ENCODE results near the gene PAPOLB. TPM values are rescaled to one million over a fixed set of nuclear protein-coding genes. Genes with fewer than 3 reads are reported as not detected.

The PAPOLB gene
- total RNA-seq, 4 donors from 2014 or later: 0.38 TPM; not detected in 3

GRCh38 chr7:4888161-4888560 is 26.3 kb upstream of the PAPOLB start:
- WGBS, 2 donors: 36 to 74% methylated on average over 2 of the region's 3 CpGs
- intact Hi-C loops (cut with DNase I): no loop called here
- Histone ChIP-seq H3K9me3 (no peaks in the 10 kb centered on the region), H3K4me3 (no peak overlapping the region), H3K27ac (no peak overlapping the region), H3K4me1 (peaks cover 0 to 11% (median 6%) of the 10 kb centered on the region in 3 donors), H3K36me3 (no peaks in the 10 kb centered on the region), H3K27me3 (peaks cover 0 to 18% (median 0%) of the 10 kb centered on the region in 4 donors)
- TF ChIP-seq CTCF (IDR thresholded peaks at IDR 0.05) (no peak), POLR2A (IDR thresholded peaks at IDR 0.05) (no peak)
- DNase-seq: no peak

GRCh38 chr7:4886671-4887070 is 24.8 kb upstream of the PAPOLB start:
- 20 to 36% methylated on average over 1 of the region's 1 CpG for WGBS, 2 donors
- no peaks in the 10 kb centered on the region for H3K36me3 ChIP-seq
- peaks cover 0 to 25% (median 12%) of the 10 kb centered on the region in 3 donors for H3K4me1 ChIP-seq
- peaks cover 0 to 33% (median 0%) of the 10 kb centered on the region in 4 donors for H3K27me3 ChIP-seq
- DNase-seq: no peak
- H3K4me3 ChIP-seq: no peak overlapping the region
- no peaks in the 10 kb centered on the region for H3K9me3 ChIP-seq
- TF ChIP-seq POLR2A (IDR thresholded peaks at IDR 0.05) (no peak), CTCF (IDR thresholded peaks at IDR 0.05) (no peak)
- intact Hi-C loops (cut with DNase I): no loop called here
- H3K27ac ChIP-seq: no peak overlapping the region

- intact Hi-C loops (cut with DNase I): no loop called here
- no peak for DNase-seq
- no peak overlapping the region for H3K4me3 ChIP-seq
- peaks cover 0 to 29% (median 12%) of the 10 kb centered on the region in 3 donors for H3K4me1 ChIP-seq
- H3K36me3 ChIP-seq: no peaks in the 10 kb centered on the region
- peaks cover 0 to 42% (median 0%) of the 10 kb centered on the region in 4 donors for H3K27me3 ChIP-seq
- TF ChIP-seq CTCF (IDR thresholded peaks at IDR 0.05) (no peak), POLR2A (IDR thresholded peaks at IDR 0.05) (no peak)
- 84 to 91% methylated on average over 7 of the region's 7 CpGs for WGBS, 2 donors
- H3K27ac ChIP-seq: no peak overlapping the region
- H3K9me3 ChIP-seq: no peaks in the 10 kb centered on the region
Observed at GRCh38 chr7:4885317-4885807, 23.5 kb upstream of the PAPOLB start.

- TF ChIP-seq CTCF (IDR thresholded peaks at IDR 0.05) (no peak), POLR2A (IDR thresholded peaks at IDR 0.05) (no peak)
- Histone ChIP-seq H3K27me3 (peaks cover 0 to 43% (median 0%) of the 10 kb centered on the region in 4 donors), H3K36me3 (no peaks in the 10 kb centered on the region), H3K27ac (no peak overlapping the region), H3K9me3 (no peaks in the 10 kb centered on the region), H3K4me1 (peaks cover 0 to 30% (median 12%) of the 10 kb centered on the region in 3 donors), H3K4me3 (no peak overlapping the region)
- WGBS, 2 donors: 75 to 87% methylated on average over 10 of the region's 10 CpGs
- intact Hi-C loops (cut with DNase I): no loop called here
- no peak for DNase-seq
Observed at GRCh38 chr7:4884164-4884563, 22.3 kb upstream of the PAPOLB start.

- WGBS, 2 donors: 100% methylated on average over 2 of the region's 72 CpGs; no CpG with 5 or more reads in 1 of the 2 donors
- TF ChIP-seq POLR2A (IDR thresholded peaks at IDR 0.05) (no peak), CTCF (IDR thresholded peaks at IDR 0.05) (peak; percentile 39 to 66 (median 58))
- Histone ChIP-seq H3K4me3 (peak within 1 kb of the TSS; percentile 35 to 70 (median 52)), H3K27me3 (peaks cover 0 to 43% (median 0%) of the 10 kb centered on the region in 4 donors), H3K4me1 (peaks cover 0 to 30% (median 12%) of the 10 kb centered on the region in 3 donors), H3K36me3 (no peaks in the 10 kb centered on the region), H3K9me3 (no peaks in the 10 kb centered on the region), H3K27ac (peak within 1 kb of the TSS; percentile 54 to 85 (median 76))
- intact Hi-C loops (cut with DNase I): no loop called here
- DNase-seq: peak; percentile 25
Observed at GRCh38 chr7:4883372-4884144, 21.7 kb upstream of the PAPOLB start, which contains the start of gene RADIL. Gene RADIL (minus strand): TSS chr7:4883716. CDS start chr7:4878139, 5,577 bp downstream.

All from esophagus squamous epithelium (tissue), 5 donors.